Spleen (tissue), 7 donors: ENCODE data around the gene RIPPLY3.

Source experiments
- CTCF ChIP-seq, 11 experiments: fragments of 200-600 bp in 7 of 11; fragments of 450-650 bp in 4 of 11; sonication (generic) in 4 of 11; IDR thresholded peaks in 8 of 11; conservative IDR thresholded peaks in 3 of 11; 1 replicate in 7 of 11; 2 replicates in 4 of 11; pipeline versions ENCODE4 v1.4.0 to v1.8.0; 2016 to 2021; ENCODE audit warnings: antibody characterized with exemption in 11 of 11, inconsistent platforms in 4 of 11, mild to moderate bottlenecking in 1 of 11
- POLR2A ChIP-seq, 3 donors: fragments of 450-650 bp; IDR thresholded peaks; one replicate each; pipeline ENCODE4 v1.5.1; 2017; ENCODE audit warnings: antibody characterized with exemption in 3 of 3, mild to moderate bottlenecking in 1 of 3
- POLR2AphosphoS5 ChIP-seq, 3 donors: sonication (generic); formaldehyde crosslinking; IDR thresholded peaks; one replicate each; pipeline ENCODE4 v1.5.1; 2017; ENCODE audit warnings: antibody characterized with exemption in 3 of 3
- donor health status: DM: no; HTN: no; CAD: no; lungs with moderate emphysema.
- donor health status: DM: no; HTN: no; CAD: no.
- donor health status: DM: no; HTN: no; CAD: no.

DNA sequence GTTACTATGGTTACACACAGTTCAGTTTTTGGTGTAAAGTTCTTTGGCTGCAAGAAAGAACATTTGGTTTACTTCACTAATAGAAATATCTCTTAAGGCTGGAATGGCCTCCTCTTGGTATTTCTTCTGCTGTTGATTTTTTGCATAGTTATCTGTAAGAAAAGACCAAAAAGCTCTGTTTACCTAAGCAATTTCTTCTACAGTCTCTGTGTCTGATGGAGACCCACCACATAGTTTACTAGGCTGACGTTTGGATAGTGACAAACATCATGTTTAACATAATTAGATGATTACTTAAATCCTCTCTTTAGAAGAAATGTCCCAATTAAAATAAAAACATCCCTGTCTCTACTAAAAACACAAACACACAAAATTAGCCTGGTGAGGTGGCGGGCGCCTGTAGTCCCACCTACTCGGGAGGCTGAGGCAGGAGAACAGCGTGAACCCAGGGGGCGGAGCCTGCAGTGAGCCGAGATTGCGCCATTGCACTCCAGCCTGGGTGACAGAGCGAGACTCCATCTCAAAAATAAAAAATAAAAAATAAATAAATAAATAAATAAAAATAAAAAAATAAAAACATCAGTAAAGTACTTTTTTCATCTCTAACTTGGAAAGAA, 59.2 kb downstream of the RIPPLY3 start:
- no peak for TF ChIP-seq CTCF (IDR thresholded peaks at IDR 0.05 in 8 of 11, conservative IDR thresholded peaks at IDR 0.05 in 3 of 11)
- TF ChIP-seq POLR2A (IDR thresholded peaks at IDR 0.05), result no peak
- TF ChIP-seq POLR2AphosphoS5 (IDR thresholded peaks at IDR 0.05), result no peak
